ENCODE data around the gene MLXIP. TPM values are rescaled to one million over a fixed set of nuclear protein-coding genes. Genes with fewer than 3 reads are reported as not detected.

MLXIP gene
- total RNA-seq, 2 donors from 2014 or later: 158 to 201 TPM

DNA sequence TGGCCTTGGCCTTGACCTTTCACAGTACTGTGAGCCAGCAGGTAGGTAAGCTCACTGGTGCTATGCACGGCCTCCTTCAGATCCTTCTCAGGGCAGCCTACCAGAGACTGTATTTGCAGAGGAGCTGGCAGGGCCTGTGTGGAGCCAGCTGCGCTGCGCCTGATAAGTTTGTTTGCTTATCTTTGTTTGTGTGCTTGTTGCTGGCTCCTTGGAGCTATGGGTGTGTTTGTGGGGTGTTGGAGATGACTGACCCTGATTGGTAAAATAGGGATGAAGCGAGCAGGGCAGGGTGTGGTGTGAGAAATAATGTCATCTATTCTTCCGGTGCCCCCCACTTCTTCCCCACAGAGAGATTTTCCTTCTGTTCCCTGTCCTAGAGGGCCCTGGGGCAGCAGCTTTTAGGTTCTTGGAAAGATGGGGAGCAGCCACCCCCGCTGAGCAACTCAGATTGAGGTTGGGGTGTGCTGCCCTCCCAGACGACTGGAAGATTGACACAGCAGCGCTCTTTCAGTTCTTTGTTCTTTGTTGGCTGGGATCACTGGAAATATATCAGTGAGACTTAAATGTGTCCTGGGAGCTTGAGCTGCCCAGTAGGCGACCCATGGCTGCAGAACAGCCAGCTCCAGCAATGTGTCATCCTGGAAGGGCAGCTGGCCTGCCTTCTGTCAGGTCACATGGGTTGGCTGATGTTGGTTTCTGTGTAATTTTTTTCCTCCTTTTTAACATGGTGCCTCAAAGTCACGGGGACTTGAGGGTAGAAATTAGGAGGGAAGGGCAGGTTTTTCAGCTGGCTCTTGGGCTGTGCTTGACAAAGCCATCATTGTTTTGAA is 19.6 kb downstream of the MLXIP start:
- H3K4me1 ChIP-seq: peaks cover 18% of the 10 kb centered on the region
- no peaks in the 10 kb centered on the region for H3K27me3 ChIP-seq
- H3K4me3 ChIP-seq: no peak overlapping the region
- no peaks in the 10 kb centered on the region for H3K9me3 ChIP-seq
- intact Hi-C loops (cut with DNase I): no loop called here
- peak overlapping the region; percentile 38 to 94 for H3K9ac ChIP-seq (ENCODE audit: low read depth in 2 of 2, low read length in 2 of 2)
- peak; percentile 91 for DNase-seq
- no peak for TF ChIP-seq CTCF (IDR thresholded peaks at IDR 0.05)
- H3K36me3 ChIP-seq: no peaks in the 10 kb centered on the region
- H3K27ac ChIP-seq: peak overlapping the region; percentile 92

DNA sequence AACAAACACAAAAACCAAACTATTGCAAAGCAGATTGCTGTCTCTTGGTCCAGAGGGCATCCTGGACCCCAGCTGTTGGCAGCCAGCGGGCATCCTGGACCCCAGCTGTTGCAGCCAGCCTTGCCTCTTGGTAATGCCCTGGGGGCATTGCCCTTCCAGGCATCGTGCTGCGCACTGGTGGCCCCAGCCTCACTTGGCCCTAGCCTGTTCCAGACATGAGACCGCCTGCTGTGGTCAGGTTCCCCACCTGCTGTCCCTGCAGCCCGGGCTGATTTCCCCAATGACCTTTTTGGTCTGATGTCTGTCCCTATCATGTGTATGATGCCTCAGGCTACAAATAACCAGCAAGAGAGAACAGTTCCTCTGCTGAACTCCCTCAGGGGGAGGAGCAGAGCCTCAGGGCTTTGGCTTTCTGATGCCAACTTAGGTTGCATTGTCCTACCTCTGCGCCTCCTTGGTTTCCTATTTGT is 20.8 kb downstream of the MLXIP start:
- H3K4me1 ChIP-seq: peaks cover 18% of the 10 kb centered on the region
- TF ChIP-seq CTCF (IDR thresholded peaks at IDR 0.05): no peak
- intact Hi-C loops (cut with DNase I): no loop called here
- H3K9me3 ChIP-seq: no peaks in the 10 kb centered on the region
- no peaks in the 10 kb centered on the region for H3K36me3 ChIP-seq
- no peak overlapping the region for H3K4me3 ChIP-seq
- DNase-seq: no peak
- peak overlapping the region; percentile 92 for H3K27ac ChIP-seq
- H3K27me3 ChIP-seq: no peaks in the 10 kb centered on the region
- H3K9ac ChIP-seq (ENCODE audit: low read depth in 2 of 2, low read length in 2 of 2): peak overlapping the region in 1 of 2 donors; percentile 94

GRCh38 chr12:122099856-122100255 is 21.3 kb downstream of the MLXIP start:
- Histone ChIP-seq H3K27me3 (no peaks in the 10 kb centered on the region), H3K9me3 (no peaks in the 10 kb centered on the region), H3K27ac (peak overlapping the region; percentile 92), H3K9ac (ENCODE audit: low read depth in 2 of 2, low read length in 2 of 2) (peak overlapping the region in 1 of 2 donors; percentile 94), H3K36me3 (no peaks in the 10 kb centered on the region), H3K4me1 (peaks cover 23% of the 10 kb centered on the region), H3K4me3 (no peak overlapping the region)
- intact Hi-C loops (cut with DNase I): no loop called here
- no peak for TF ChIP-seq CTCF (IDR thresholded peaks at IDR 0.05)
- DNase-seq: no peak

DNA sequence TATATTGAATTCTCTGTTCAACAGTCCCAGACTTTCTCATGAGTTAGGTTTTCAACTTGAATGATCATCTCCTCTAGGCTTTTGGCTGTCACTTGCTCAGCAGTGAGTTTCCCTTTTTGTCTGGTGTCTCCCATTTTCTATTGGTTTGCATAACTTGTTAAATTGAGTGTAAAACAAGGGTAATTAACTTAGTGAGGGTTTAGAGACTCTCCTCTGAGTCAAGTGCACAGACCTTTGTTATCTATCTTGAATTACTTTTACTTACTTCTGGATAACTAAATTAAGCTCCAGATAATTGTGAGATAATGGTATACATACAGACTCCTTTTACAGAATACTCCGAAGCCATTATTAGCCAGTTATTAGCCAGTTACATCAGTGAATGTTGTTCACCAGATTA is 22.0 kb downstream of the MLXIP start:
- peaks cover 27% of the 10 kb centered on the region for H3K4me1 ChIP-seq
- no peak for DNase-seq
- H3K36me3 ChIP-seq: no peaks in the 10 kb centered on the region
- peak overlapping the region; percentile 92 for H3K27ac ChIP-seq
- intact Hi-C loops (cut with DNase I): no loop called here
- H3K9me3 ChIP-seq: no peaks in the 10 kb centered on the region
- H3K9ac ChIP-seq (ENCODE audit: low read depth in 2 of 2, low read length in 2 of 2): peak overlapping the region in 1 of 2 donors; percentile 29
- no peak for TF ChIP-seq CTCF (IDR thresholded peaks at IDR 0.05)
- no peaks in the 10 kb centered on the region for H3K27me3 ChIP-seq
- no peak overlapping the region for H3K4me3 ChIP-seq

GRCh38 chr12:122102331-122102730 is 23.8 kb downstream of the MLXIP start:
- H3K27ac ChIP-seq: peak overlapping the region; percentile 92
- DNase-seq: no peak

More at GRCh38 chr12:122102331-122102730, 23.8 kb downstream of the MLXIP start:
- Histone ChIP-seq H3K4me3 (no peak overlapping the region), H3K36me3 (no peaks in the 10 kb centered on the region), H3K27me3 (no peaks in the 10 kb centered on the region), H3K9ac (ENCODE audit: low read depth in 2 of 2, low read length in 2 of 2) (peak overlapping the region in 1 of 2 donors; percentile 21), H3K4me1 (peaks cover 35% of the 10 kb centered on the region), H3K9me3 (no peaks in the 10 kb centered on the region)
- intact Hi-C loops (cut with DNase I): no loop called here
- TF ChIP-seq CTCF (IDR thresholded peaks at IDR 0.05): no peak

All from colonic mucosa (tissue), 4 donors.